ENCODE measurements around the gene MROH7.

MROH7 gene

DNA sequence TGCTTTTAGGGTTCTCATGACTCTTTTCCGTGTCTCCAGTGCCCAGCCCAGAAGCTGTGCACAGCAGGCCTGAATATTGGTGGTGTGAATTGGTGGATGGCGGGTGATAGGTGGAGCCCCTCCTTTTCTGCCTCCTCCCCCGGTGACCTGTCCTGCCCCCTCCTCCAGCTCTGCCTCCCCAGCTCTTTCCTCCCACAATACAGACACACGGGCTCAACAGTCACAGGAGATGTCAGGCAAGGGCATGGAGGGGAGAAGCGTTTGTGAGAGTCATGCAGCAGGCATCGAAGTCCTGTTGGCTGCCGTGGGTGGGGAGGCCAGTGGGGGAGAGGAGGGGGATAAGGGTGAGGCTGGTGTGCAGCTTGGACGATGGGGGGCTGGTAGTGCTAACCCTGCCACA lies 56.8 kb downstream of the MROH7 start:
- DNase-seq (ENCODE audit: low read depth) = no peak

GRCh38 chr1:54699936-54700525 lies 58.4 kb downstream of the MROH7 start:
- DNase-seq (ENCODE audit: low read depth) = no peak

GRCh38 chr1:54701066-54701465 lies 59.5 kb downstream of the MROH7 start:
- DNase-seq (ENCODE audit: low read depth) = no peak

DNA sequence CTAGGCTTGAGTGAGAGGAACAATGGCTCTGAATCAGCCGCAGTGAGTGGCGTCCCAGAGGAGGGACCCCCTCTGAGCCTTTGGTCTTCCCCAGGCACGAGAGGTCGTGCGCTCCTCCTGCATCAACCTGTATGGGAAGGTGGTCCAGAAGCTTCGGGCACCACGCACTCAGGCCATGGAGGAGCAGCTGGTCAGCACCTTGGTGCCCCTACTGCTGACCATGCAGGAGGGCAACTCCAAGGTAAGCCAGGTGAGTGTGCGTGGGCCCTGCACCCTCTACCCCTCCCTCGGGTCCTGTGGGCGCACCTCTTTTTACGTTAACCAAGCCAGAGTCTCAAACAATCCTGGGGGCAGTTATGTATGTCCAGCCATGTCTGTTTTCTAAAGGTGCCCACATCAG lies 60.4 kb downstream of the MROH7 start:
- DNase-seq (ENCODE audit: low read depth) = no peak

DNA sequence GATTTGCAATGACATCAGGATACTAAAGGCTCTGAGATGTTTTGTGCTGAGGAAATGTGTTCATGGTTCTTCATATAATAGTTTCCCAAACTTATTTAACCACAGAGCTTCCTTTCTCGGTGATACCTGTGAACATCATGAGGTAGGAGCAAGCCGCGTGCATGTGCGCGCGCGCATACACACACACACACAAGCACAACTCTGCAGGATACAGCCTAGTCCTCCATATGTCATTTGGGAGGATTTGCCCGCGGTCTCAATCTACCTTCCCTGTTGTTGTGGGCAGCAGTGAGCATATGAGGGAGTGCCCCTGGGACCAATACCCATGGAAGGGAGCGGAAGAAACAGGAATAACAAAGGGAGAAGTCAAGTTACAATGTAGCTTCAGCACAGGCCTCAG lies 61.9 kb downstream of the MROH7 start:
- DNase-seq (ENCODE audit: low read depth) = no peak

DNA sequence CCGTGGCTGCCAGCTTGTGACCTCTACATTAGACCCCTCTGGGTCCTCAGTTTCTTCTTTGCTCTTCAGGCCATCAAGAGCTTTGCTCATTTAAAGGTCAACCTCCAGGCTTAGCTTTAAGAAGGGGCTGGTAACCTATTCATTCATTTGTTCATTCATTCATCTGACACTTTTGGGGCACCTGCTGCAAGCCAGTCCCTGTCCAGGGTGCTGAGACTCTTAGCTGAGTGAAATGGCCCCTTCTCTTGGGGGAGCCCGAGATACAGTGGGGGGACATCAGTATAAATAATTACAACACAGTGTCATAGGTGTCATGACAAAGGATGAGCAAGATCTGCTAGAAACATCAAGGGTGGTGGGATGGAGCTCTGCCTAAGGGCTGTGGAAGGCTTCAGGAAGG lies 63.6 kb downstream of the MROH7 start:
- no peak for DNase-seq (ENCODE audit: low read depth)

- no peak for DNase-seq (ENCODE audit: low read depth)
Observed at GRCh38 chr1:54706419-54706818, 64.8 kb downstream of the MROH7 start.

DNA sequence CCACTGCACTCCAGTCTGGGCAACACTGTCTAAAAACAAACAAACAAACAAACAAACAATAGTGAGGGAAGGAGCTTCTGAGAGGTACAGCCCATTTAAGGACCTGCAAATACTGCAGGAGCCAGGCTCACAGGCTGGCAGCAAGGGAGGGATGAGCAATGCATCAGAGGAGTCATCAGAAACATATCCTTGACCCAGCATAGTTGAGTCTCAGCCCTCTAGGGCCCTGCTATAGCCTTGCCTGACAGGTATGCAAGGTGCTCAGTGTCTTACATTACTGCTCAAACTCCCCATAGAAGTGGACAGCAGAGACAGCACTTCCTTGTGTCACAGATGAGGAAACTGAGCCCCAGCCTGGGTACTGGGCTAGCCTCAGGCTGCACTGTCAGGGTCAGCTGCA lies 66.8 kb downstream of the MROH7 start:
- no peak for DNase-seq (ENCODE audit: low read depth)

GRCh38 chr1:54709547-54710292 lies 68.1 kb downstream of the MROH7 start:
- DNase-seq (ENCODE audit: low read depth) = no peak

DNA sequence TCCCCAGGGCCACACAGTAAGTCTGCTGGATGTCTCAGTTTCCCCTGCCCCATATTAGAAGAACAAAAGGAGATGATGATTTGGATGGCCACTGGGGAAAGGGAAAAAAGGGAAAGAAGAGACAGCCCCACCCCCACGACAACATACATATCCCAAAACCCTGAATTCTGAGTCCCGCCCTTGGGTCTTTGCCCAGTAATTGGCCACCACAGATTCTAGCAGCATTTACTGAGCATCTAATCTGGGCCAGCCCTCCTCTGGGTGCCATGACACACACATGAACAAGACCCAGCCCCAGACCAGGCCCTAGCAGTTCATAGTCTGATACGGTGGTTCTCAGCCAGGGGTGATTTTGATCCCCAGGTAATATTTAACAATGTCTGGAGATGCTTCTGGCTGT lies 68.8 kb downstream of the MROH7 start:
- DNase-seq (ENCODE audit: low read depth) = no peak

DNA sequence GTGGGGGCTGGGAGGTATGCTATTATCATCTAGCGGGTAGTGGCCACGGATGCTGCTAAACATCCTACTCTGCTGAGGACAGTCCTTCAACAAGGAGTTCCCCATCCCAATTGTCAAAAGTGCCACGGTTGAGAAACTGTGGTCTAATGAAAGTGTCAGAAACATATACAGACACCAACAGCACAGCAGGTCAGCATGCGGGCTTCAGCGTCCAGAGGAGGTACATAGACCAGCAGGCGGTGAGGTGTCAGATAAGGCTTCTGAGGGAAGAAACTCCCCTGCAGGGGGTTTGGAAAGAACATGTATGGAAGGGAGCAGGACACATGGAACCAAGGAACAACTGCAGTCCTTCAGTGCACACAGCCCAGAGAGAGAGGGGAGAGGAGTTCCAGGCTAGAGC lies 69.3 kb downstream of the MROH7 start:
- DNase-seq (ENCODE audit: low read depth) = no peak

DNA sequence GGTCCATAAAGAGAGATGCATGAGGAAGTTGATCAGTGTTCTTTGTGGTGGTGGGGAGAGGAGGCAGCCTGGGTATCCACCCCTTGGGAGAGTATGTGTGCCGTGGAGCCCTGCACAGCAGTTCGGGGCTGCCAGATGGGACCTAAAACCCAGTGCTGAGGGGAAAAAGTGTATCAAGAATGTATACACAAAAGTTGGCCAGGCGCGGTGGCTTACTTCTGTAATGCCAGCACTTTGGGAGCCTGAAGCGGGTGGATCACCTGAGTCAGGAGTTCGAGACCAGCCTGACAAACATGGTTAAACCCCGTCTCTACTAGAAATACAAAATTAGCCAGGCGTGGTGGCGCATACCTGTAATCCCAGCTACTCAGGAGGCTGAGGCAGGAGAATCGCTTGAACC lies 70.0 kb downstream of the MROH7 start:
- DNase-seq (ENCODE audit: low read depth) = no peak

- no peak for DNase-seq (ENCODE audit: low read depth)
Observed at GRCh38 chr1:54714881-54715492, 73.4 kb downstream of the MROH7 start.

DNA sequence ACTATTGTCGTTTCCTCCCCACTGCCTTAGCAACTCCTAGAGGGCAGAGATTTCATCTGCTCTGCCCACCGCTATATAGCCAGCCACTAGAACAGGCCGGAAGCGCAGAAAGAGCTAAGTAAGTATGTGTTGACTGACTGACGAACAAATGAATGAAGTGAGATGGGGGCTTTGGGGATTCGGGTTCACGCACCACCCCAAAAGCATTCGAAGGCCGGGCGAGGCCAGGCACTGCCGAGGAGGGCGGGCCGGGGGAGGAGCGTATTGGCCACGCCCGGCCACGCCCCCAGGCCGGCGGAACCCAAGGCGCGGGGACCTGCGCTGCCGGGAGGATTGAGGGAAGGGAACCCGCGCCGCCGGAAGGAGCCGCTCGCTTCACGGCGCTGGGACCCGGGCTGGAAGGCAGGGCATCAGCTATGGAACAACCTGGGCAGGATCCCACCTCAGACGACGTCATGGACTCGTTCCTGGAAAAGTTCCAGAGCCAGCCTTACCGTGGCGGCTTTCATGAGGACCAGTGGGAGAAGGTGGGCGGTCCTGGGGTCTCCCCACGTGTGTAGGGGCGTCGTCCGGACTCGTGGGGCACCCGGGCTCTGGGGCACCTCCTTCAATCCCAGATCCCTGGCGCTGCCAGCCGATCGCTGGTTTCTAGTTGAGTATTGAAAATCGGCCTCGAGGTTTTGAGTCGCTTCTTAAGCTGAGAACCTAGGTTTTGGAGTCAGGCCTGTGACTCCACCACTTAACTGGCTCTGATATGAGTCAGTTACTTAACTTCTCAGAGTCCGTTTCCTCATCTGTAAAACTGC lies 74.1 kb downstream of the MROH7 start, which contains the start of gene TTC4:
Gene TTC4 (plus strand): TSS at position 369 of the 806 bp plus-strand sequence. CDS start 48 bp downstream, at position 417.
- peak; percentile 86 for DNase-seq (ENCODE audit: low read depth)

DNA sequence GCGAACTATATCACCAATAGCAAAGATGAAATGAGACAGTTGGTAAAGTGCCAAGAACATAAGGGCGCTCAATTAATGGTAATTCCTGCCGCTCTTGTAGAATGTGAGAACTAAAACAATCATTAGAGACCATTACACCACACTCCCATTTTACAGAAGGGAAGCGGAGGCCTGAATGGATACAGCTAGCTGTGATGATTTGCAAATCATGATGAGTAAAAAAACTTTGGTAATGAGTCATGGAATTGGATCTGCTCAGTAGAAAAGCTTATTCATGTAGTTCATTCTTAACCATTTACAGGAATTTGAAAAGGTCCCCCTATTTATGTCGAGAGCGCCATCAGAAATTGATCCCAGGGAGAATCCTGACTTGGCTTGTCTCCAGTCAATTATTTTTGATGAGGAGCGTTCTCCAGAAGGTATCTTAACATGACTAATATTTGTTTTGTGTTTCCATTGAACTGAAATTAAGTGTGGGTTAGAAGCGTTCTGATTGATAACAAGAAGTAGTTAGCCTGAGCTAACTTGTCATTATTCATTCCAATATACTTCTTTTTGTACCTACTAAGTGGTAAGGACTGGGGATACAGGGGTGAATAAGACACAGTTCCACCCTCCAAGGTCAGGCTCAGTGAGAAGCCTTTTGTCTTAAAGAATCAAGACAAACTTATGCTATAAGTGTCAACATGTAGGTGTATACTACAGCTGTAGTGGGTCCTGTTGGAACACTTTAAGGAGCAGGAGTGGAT lies 74.9 kb downstream of the MROH7 start:
- no peak for DNase-seq (ENCODE audit: low read depth)

DNA sequence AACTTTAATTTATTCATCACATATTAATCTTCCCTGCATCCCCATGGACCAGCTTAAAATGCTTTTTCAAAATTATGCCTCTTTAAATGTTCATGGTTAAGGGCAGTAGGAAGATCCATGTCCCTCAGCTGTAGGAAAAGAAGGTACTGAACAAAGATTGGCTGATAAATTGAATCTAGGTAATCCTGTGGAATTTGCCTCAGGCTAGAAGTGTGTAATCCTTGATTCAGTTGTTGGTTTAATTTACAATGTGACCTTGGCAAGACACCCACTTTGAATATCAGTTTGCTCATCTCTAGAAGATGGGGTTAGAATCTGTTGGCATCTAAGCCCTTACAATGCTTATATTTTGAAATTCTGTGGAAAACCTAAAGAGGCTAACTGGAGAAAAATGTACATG lies 80.1 kb downstream of the MROH7 start:
- no peak for DNase-seq (ENCODE audit: low read depth)

DNA sequence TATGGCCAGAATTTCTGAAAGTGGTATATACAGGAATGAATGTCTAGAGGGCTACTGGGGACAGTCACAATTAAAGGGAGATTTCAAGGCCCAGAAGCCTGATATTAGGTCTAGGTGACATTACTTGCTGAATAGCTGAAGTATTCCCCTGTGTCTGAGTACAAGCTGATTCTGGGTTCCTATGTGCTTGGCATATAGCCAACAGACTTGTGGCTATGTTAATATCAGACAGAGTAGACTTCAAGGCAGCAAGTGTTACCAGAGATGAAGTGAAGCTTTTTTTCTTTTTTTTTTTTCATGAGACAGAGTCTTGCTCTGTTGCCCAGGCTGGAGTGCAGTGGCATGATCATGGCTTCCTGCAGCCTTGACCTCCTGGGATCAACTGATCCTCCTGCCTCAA lies 82.4 kb downstream of the MROH7 start:
- no peak for DNase-seq (ENCODE audit: low read depth)

DNA sequence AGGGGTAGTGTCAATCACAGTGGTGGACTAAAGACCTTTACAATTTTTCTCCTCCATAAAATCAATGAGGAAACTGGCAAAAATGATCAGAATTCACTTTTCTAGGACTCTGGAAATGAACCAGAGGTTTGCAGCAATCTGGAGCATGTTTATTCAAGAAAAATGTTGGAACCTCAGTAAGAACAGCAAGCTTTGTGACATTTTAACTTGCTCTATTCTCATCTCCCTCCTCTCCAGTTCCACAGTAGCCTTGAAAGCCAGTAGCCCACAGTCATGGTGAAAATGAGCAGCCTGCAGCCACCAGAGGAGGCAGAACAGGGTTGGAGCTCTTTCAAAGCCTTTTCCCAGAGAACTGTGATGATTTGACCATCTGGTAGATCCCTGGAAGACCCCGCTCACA lies 83.2 kb downstream of the MROH7 start:
- DNase-seq (ENCODE audit: low read depth) = no peak

DNA sequence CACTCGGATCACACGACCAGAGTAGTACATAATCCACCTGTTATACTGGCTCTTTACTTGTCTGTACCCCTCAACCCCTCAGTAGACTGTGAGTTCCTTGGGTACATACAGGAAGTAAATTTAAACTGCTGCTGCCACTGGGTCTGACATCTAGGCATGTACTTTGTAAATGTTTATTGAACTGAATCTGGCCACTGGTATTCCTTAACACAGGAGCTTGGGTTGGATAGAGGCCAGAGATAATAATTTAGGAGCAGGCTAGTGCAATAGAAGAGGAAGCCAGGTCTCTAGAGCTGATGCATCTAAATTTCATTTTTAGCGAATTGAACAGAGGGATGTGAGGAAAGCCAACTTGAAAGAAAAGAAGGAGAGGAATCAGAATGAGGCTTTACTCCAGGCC lies 86.4 kb downstream of the MROH7 start:
- no peak for DNase-seq (ENCODE audit: low read depth)

GRCh38 chr1:54736685-54737084 lies 95.1 kb downstream of the MROH7 start:
- no peak for DNase-seq (ENCODE audit: low read depth)

- no peak for DNase-seq (ENCODE audit: low read depth)
Observed at GRCh38 chr1:54738244-54738643, 96.7 kb downstream of the MROH7 start.

GRCh38 chr1:54741531-54741930 lies 99.9 kb downstream of the MROH7 start:
- no peak for DNase-seq (ENCODE audit: low read depth)

All from activated T-cell treated with anti-CD3 and anti-CD28 coated beads for 48 hours (primary cell).